Subcutaneous adipose tissue (tissue), 4 donors: ENCODE measurements around the gene TMEM131. TPM values are rescaled to one million over a fixed set of nuclear protein-coding genes. Genes with fewer than 3 reads are reported as not detected.

ENCODE experiments used
- CTCF ChIP-seq: fragments of 450-650 bp; IDR thresholded peaks from one replicate; pipeline ENCODE4 v1.5.1; 2016; ENCODE audit warnings: low read depth, mild to moderate bottlenecking, control low read depth, antibody characterized with exemption, moderate library complexity
- total RNA-seq, 4 donors: library from RNA; depleted of rRNA; stranded (reverse); fragments of >200 nt; gene quantifications; one replicate each; pipeline ENCODE4 v1.1.0, GENCODE V29; 2016

The TMEM131 gene
- total RNA-seq, 4 donors from 2014 or later = 35.5 to 44.3 (median 39.7) TPM

GRCh38 chr2:97743913-97744312, 251.8 kb downstream of the TMEM131 start:
- TF ChIP-seq CTCF = no peak

GRCh38 chr2:97742381-97742847, 253.3 kb downstream of the TMEM131 start:
- no peak for TF ChIP-seq CTCF

GRCh38 chr2:97741686-97742085, 254.1 kb downstream of the TMEM131 start:
- no peak for TF ChIP-seq CTCF

GRCh38 chr2:97741251-97741650, 254.5 kb downstream of the TMEM131 start:
- TF ChIP-seq CTCF = no peak

GRCh38 chr2:97740590-97741182, 255.1 kb downstream of the TMEM131 start:
- no peak for TF ChIP-seq CTCF

GRCh38 chr2:97739893-97740245, 255.9 kb downstream of the TMEM131 start:
- TF ChIP-seq CTCF = no peak

GRCh38 chr2:97739020-97739892, 256.5 kb downstream of the TMEM131 start:
- no peak for TF ChIP-seq CTCF
